SU-DHL-6 (cell line): ENCODE data around the gene SLC25A13.

ENCODE experiments used
- CTCF ChIP-seq: fragments of 200-600 bp; sonication (generic); IDR thresholded peaks from one replicate; pipeline ENCODE4 v1.5.1; 2017; ENCODE audit warnings: antibody characterized with exemption, mild to moderate bottlenecking, low read length, moderate library complexity; ENCODE audit not compliant: insufficient read depth, poor library complexity, severe bottlenecking
- EZH2phosphoT487 ChIP-seq: fragments of 200-600 bp; sonication (generic), shearing (Covaris generic); conservative IDR thresholded peaks from 2 replicates; pipeline ENCODE4 v1.6.1; 2018; ENCODE audit warnings: mild to moderate bottlenecking, antibody characterized with exemption, low read length, moderate library complexity, mixed read lengths

DNA sequence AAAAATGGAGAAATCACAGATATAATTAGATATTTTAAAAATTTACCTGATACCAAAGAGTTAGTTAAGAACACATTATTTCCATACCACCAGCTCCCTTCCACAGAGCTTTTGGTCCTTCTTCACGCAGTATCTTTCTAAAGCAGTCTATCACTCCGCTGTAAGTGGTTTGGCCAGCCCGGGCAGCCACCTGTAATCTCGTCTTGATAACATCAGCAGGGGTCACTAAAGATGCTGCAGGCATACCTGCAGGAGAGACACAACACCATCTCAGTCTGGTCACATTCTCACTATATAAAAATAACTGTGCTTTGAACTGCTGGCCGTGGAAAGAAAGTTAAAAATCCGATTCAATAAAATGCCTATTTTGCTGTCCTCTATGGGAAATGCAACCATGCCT, 200.1 kb downstream of the SLC25A13 start:
- TF ChIP-seq CTCF (no peak), EZH2phosphoT487 (no peak)
